Keratinocyte (primary cell): ENCODE data around the gene NINJ1. TPM values are rescaled to one million over a fixed set of nuclear protein-coding genes. Genes with fewer than 3 reads are reported as not detected.

ENCODE experiments used
- DNase-seq: peaks from one replicate; pipeline ENCODE4 v3.0.0-alpha.2; 2011; ENCODE audit warnings: low read depth, missing footprints, low spot score
- FAIRE-seq: peaks from 2 replicates; lab custom pipeline; 2011; peaks lifted over from hg19 to GRCh38; lab: Jason Lieb, UNC
- H2AFZ ChIP-seq: 2 replicates; pipeline ENCODE4 v1.6.0; 2012; ENCODE audit warnings: low read length, control low read depth, inconsistent platforms; ENCODE audit not compliant: control insufficient read depth
- H3K27ac ChIP-seq: 2 replicates; pipeline ENCODE4 v1.5.1; 2011; ENCODE audit warnings: low read length; ENCODE audit not compliant: control insufficient read depth, insufficient read depth
- H3K27me3 ChIP-seq: 3 replicates; pipeline ENCODE4 v1.6.0; 2011; ENCODE audit warnings: low read length; ENCODE audit not compliant: control insufficient read depth, insufficient read depth; ENCODE audit errors: extremely low read depth
- H3K36me3 ChIP-seq, 2 experiments: 2 replicates in 1 of 2; 3 replicates in 1 of 2; pipeline ENCODE4 v1.5.1; 2011; ENCODE audit warnings: low read length in 2 of 2, mild to moderate bottlenecking in 1 of 2; ENCODE audit not compliant: control insufficient read depth in 2 of 2, insufficient read depth in 2 of 2; ENCODE audit errors: extremely low read depth in 1 of 2
- H3K4me1 ChIP-seq: 3 replicates; pipeline ENCODE4 v1.5.1; 2011; ENCODE audit warnings: low read length; ENCODE audit not compliant: control insufficient read depth, insufficient read depth; ENCODE audit errors: extremely low read depth
- H3K4me2 ChIP-seq: 3 replicates; pipeline ENCODE4 v1.6.0; 2011; ENCODE audit warnings: low read depth, low read length; ENCODE audit not compliant: control insufficient read depth, insufficient read depth; ENCODE audit errors: extremely low read depth
- H3K4me3 ChIP-seq, 3 experiments: fragments of 200-600 bp in 1 of 3; sonication (generic) in 1 of 3; 2 replicates in 2 of 3; 3 replicates in 1 of 3; pipeline ENCODE4 v1.5.1; 2011 to 2016; ENCODE audit warnings: low read length in 3 of 3, mild to moderate bottlenecking in 3 of 3, control low read depth in 2 of 3, inconsistent platforms in 1 of 3, low read depth in 1 of 3, mixed read lengths in 1 of 3, mixed run types in 1 of 3, moderate library complexity in 1 of 3; ENCODE audit not compliant: control insufficient read depth in 2 of 3, insufficient read depth in 2 of 3; ENCODE audit errors: extremely low read depth in 1 of 3
- H3K79me2 ChIP-seq: 2 replicates; pipeline ENCODE4 v1.6.0; 2012; ENCODE audit warnings: low read length; ENCODE audit not compliant: control insufficient read depth, insufficient read depth
- H3K9ac ChIP-seq: 3 replicates; pipeline ENCODE4 v1.6.0; 2011; ENCODE audit warnings: low read length; ENCODE audit not compliant: control insufficient read depth, insufficient read depth; ENCODE audit errors: extremely low read depth
- H3K9me1 ChIP-seq: 3 replicates; pipeline ENCODE4 v1.6.0; 2011; ENCODE audit warnings: low read length; ENCODE audit not compliant: control insufficient read depth, insufficient read depth; ENCODE audit errors: extremely low read depth
- H3K9me3 ChIP-seq: 2 replicates; pipeline ENCODE4 v1.5.1; 2012; ENCODE audit warnings: low read depth, low read length; ENCODE audit not compliant: control insufficient read depth
- H4K20me1 ChIP-seq: 3 replicates; pipeline ENCODE4 v1.6.0; 2011; ENCODE audit warnings: low read length; ENCODE audit not compliant: control insufficient read depth, insufficient read depth; ENCODE audit errors: extremely low read depth
- CTCF ChIP-seq, 3 experiments: IDR thresholded peaks in 1 of 3; conservative IDR thresholded peaks in 1 of 3; optimal IDR thresholded peaks in 1 of 3; 2 replicates in 2 of 3; 3 replicates in 1 of 3; pipeline versions ENCODE3 to v1.5.1; 2011; ENCODE audit warnings: low read length in 3 of 3, mild to moderate bottlenecking in 3 of 3, moderate library complexity in 2 of 3, control low read depth in 1 of 3, inconsistent platforms in 1 of 3; ENCODE audit not compliant: insufficient read depth in 2 of 3; ENCODE audit errors: extremely low read depth in 1 of 3
- EZH2 ChIP-seq: IDR thresholded peaks from one replicate; pipeline ENCODE4 v1.6.1; 2012; ENCODE audit warnings: inconsistent platforms, mild to moderate bottlenecking, low read length, moderate library complexity
- dilution Hi-C: fragments of 300-500 bp; cut with MboI; formaldehyde crosslinking; loops from one replicate; pipeline ENCODE4 v1.7.0; 2020; ENCODE audit warnings: low sequenced_read_pairs; ENCODE audit not compliant: extremely low pct_ligation_motif_present
- polyA plus RNA-seq, 5 experiments: library from polyadenylated mRNA; depleted of rRNA in 3 of 5; stranded (reverse) in 3 of 5; stranded (forward) in 1 of 5; unstranded in 1 of 5; fragments of >200 nt; gene quantifications; 1 replicate in 1 of 5; 2 replicates in 3 of 5; 3 replicates in 1 of 5; pipeline versions ENCODE4 v1.2.1 to v1.2.3, GENCODE V29; 2011 to 2012; ENCODE audit warnings: missing spikeins in 2 of 5, low read depth in 1 of 5, low replicate concordance in 1 of 5

Gene NINJ1
- polyA plus RNA-seq, 1 donor (not counting 4 experiments of a cell fraction or from before 2014, with no cell fraction given), result 7.4 TPM

- Histone ChIP-seq H3K9me1 (peaks cover 3% of the 10 kb centered on the region), H3K4me2 (no peak overlapping the region), H3K79me2 (no peaks in the 10 kb centered on the region), H3K27me3 (no peaks in the 10 kb centered on the region), H3K36me3 (peaks cover 9 to 14% of the 10 kb centered on the region in 2 experiments), H3K4me3 (no peak overlapping the region), H3K9me3 (no peaks in the 10 kb centered on the region), H3K27ac (no peak overlapping the region), H2AFZ (no peak overlapping the region), H4K20me1 (no peaks in the 10 kb centered on the region), H3K9ac (no peak overlapping the region), H3K4me1 (no peaks in the 10 kb centered on the region)
- dilution Hi-C loops, result no loop called here
- TF ChIP-seq EZH2, result no peak
- TF ChIP-seq CTCF (optimal IDR thresholded peaks at IDR 0.05 in 1 of 3, IDR thresholded peaks at IDR 0.05 in 1 of 3, conservative IDR thresholded peaks at IDR 0.05 in 1 of 3; ENCODE audit: extremely low read depth in 1 of 3, insufficient read depth in 2 of 3, low read length in 3 of 3), result no peak
- FAIRE-seq, result no peak
- no peak for DNase-seq
Observed at GRCh38 chr9:93114984-93115335, 19.1 kb downstream of the NINJ1 start.

GRCh38 chr9:93114169-93114983 lies 19.7 kb downstream of the NINJ1 start:
- Histone ChIP-seq H3K9me3 (no peaks in the 10 kb centered on the region), H3K4me3 (no peak overlapping the region), H3K4me1 (no peaks in the 10 kb centered on the region), H4K20me1 (no peaks in the 10 kb centered on the region), H3K9me1 (peaks cover 3% of the 10 kb centered on the region), H3K36me3 (peaks cover 9 to 14% of the 10 kb centered on the region in 2 experiments), H2AFZ (no peak overlapping the region), H3K27ac (no peak overlapping the region), H3K79me2 (no peaks in the 10 kb centered on the region), H3K4me2 (no peak overlapping the region), H3K9ac (no peak overlapping the region), H3K27me3 (no peaks in the 10 kb centered on the region)
- DNase-seq (no peak), FAIRE-seq (no peak)
- dilution Hi-C loops, result no loop called here
- TF ChIP-seq EZH2 (no peak), CTCF (optimal IDR thresholded peaks at IDR 0.05 in 1 of 3, IDR thresholded peaks at IDR 0.05 in 1 of 3, conservative IDR thresholded peaks at IDR 0.05 in 1 of 3; ENCODE audit: extremely low read depth in 1 of 3, insufficient read depth in 2 of 3, low read length in 3 of 3) (no peak)
